K562 (cell line): ENCODE measurements around the gene GANAB. TPM values are rescaled to one million over a fixed set of nuclear protein-coding genes. Genes with fewer than 3 reads are reported as not detected.

Experiments
- CCAR2 ChIP-seq: fragments of 200-400 bp; formaldehyde crosslinking; IDR thresholded peaks from 2 replicates; pipeline ENCODE4 v1.6.1; 2017; ENCODE audit warnings: mild to moderate bottlenecking, low read depth, low read length
- CCNT2 ChIP-seq: IDR thresholded peaks from 2 replicates; pipeline ENCODE4 v1.6.1; 2011; ENCODE audit warnings: borderline replicate concordance, low read depth, mild to moderate bottlenecking, moderate library complexity, mixed read lengths, low read length; ENCODE audit not compliant: insufficient read length; ENCODE audit errors: extremely low read depth
- CREBBP ChIP-seq: IDR thresholded peaks from one replicate; pipeline ENCODE4 v1.6.1; 2012; ENCODE audit warnings: low read depth, mild to moderate bottlenecking, control low read depth, inconsistent platforms, low read length
- EHMT2 ChIP-seq: fragments of 450-650 bp; IDR thresholded peaks from 2 replicates; pipeline ENCODE4 v1.6.1; 2018; ENCODE audit warnings: antibody characterized with exemption
- FOXM1 ChIP-seq, 2 experiments: fragments of 450-650 bp in 1 of 2; sonication (generic) in 1 of 2; formaldehyde crosslinking in 1 of 2; IDR thresholded peaks; 2 replicates each; pipeline versions ENCODE4 v1.6.1 to v1.9.0; 2017 to 2022; ENCODE audit warnings: low read depth in 2 of 2, mild to moderate bottlenecking in 2 of 2, missing genetic modification reagents in 1 of 2, moderate library complexity in 1 of 2
- GATAD2B ChIP-seq: fragments of 450-650 bp; IDR thresholded peaks from 2 replicates; pipeline ENCODE4 v1.6.1; 2017; ENCODE audit warnings: mild to moderate bottlenecking, borderline replicate concordance
- KLF13 ChIP-seq: fragments of 450-650 bp; IDR thresholded peaks from 2 replicates; pipeline ENCODE4 v1.6.1; 2016; ENCODE audit warnings: missing genetic modification characterization, low read depth, mild to moderate bottlenecking, missing compliant biosample characterization, moderate library complexity, borderline replicate concordance
- NR2C1 ChIP-seq, 2 experiments: fragments of 450-650 bp; IDR thresholded peaks; 2 replicates each; pipeline ENCODE4 v1.6.1; 2017; ENCODE audit warnings: mild to moderate bottlenecking in 2 of 2, antibody characterized with exemption in 1 of 2, inconsistent platforms in 1 of 2, missing compliant biosample characterization in 1 of 2, missing genetic modification characterization in 1 of 2
- RBBP5 ChIP-seq: fragments of 200-600 bp; sonication (generic); IDR thresholded peaks from 2 replicates; pipeline ENCODE4 v1.6.1; 2012; ENCODE audit warnings: borderline replicate concordance, mild to moderate bottlenecking, low read length, control low read depth, inconsistent platforms; ENCODE audit not compliant: insufficient read depth, poor library complexity, severe bottlenecking
- SP1 ChIP-seq: sonication (generic); formaldehyde crosslinking; IDR thresholded peaks from 2 replicates; pipeline ENCODE4 v1.8.1; 2022; ENCODE audit warnings: mild to moderate bottlenecking, missing genetic modification reagents
- STAT5A ChIP-seq: IDR thresholded peaks from 2 replicates; pipeline ENCODE4 v1.6.1; 2012; ENCODE audit warnings: low read length, inconsistent platforms, borderline replicate concordance
- TARDBP ChIP-seq: fragments of 450-650 bp; IDR thresholded peaks from 2 replicates; pipeline ENCODE4 v1.6.1; 2016
- TRIM28 ChIP-seq: fragments of 450-650 bp; IDR thresholded peaks from 2 replicates; pipeline ENCODE4 v1.6.1; 2017
- ZBTB7A ChIP-seq: IDR thresholded peaks from 2 replicates; pipeline ENCODE4 v1.6.1; 2011; ENCODE audit warnings: low read depth, mild to moderate bottlenecking, low read length, moderate library complexity, borderline replicate concordance; ENCODE audit not compliant: control insufficient read depth
- ZNF174 ChIP-seq: fragments of 250-450 bp; sonication (Bioruptor Pico); IDR thresholded peaks from 2 replicates; pipeline ENCODE4 v1.4.0; 2020; ENCODE audit warnings: mild to moderate bottlenecking
- ZNF507 ChIP-seq: conservative IDR thresholded peaks from 2 replicates; pipeline ENCODE4 v1.6.1; 2017; ENCODE audit warnings: missing genetic modification characterization, missing compliant biosample characterization
- polyA plus RNA-seq, 8 experiments: library from polyadenylated mRNA; depleted of rRNA in 4 of 8; stranded (reverse) in 5 of 8; unstranded in 3 of 8; fragments of >200 nt; fragmentation: Nextera tagmentation in 2 of 8; fragmentation: Illumina TruSeq in 1 of 8; extraction: Ambion mirVana in 2 of 8; extraction: Trizol in 1 of 8; gene quantifications; 2 replicates each; pipeline versions ENCODE4 v1.2.1 to v1.2.3, GENCODE V29; 2011 to 2014; ENCODE audit warnings: inconsistent platforms in 1 of 8, missing spikeins in 1 of 8
- total RNA-seq, 7 experiments: library from RNA; depleted of rRNA in 6 of 7; stranded (reverse); fragments of >200 nt in 6 of 7; fragmentation: Illumina TruSeq in 2 of 7; extraction: Trizol in 2 of 7; gene quantifications; 2 replicates each; pipeline versions ENCODE4 v1.2.1 to v1.2.3, GENCODE V29; 2011 to 2021; ENCODE audit warnings: low replicate concordance in 1 of 7
- TF ChIP-seq, protein P1 (sequence below): fragments of 450-650 bp; formaldehyde crosslinking; IDR thresholded peaks from 2 replicates; pipeline ENCODE4 v1.4.0; 2022; ENCODE audit warnings: missing genetic modification characterization
- TF ChIP-seq, protein P2 (sequence below): sonication (generic); formaldehyde crosslinking; IDR thresholded peaks from 2 replicates; pipeline ENCODE4 v1.5.0; 2020; ENCODE audit warnings: missing genetic modification reagents
- TF ChIP-seq, protein P3 (sequence below): fragments of 250-450 bp; sonication (Bioruptor Pico); IDR thresholded peaks from 2 replicates; pipeline ENCODE4 v1.5.0; 2022; ENCODE audit warnings: mild to moderate bottlenecking
- TF ChIP-seq, protein P4 (sequence below): IDR thresholded peaks from 2 replicates; pipeline ENCODE4 v1.6.1; 2014; ENCODE audit warnings: antibody characterized with exemption

GANAB gene
- total and polyA plus RNA-seq, 9 of the 15 experiments (the other 6 are each of a cell fraction or from before 2014, with no cell fraction given): 6.5 to 284 (median 161) TPM

DNA sequence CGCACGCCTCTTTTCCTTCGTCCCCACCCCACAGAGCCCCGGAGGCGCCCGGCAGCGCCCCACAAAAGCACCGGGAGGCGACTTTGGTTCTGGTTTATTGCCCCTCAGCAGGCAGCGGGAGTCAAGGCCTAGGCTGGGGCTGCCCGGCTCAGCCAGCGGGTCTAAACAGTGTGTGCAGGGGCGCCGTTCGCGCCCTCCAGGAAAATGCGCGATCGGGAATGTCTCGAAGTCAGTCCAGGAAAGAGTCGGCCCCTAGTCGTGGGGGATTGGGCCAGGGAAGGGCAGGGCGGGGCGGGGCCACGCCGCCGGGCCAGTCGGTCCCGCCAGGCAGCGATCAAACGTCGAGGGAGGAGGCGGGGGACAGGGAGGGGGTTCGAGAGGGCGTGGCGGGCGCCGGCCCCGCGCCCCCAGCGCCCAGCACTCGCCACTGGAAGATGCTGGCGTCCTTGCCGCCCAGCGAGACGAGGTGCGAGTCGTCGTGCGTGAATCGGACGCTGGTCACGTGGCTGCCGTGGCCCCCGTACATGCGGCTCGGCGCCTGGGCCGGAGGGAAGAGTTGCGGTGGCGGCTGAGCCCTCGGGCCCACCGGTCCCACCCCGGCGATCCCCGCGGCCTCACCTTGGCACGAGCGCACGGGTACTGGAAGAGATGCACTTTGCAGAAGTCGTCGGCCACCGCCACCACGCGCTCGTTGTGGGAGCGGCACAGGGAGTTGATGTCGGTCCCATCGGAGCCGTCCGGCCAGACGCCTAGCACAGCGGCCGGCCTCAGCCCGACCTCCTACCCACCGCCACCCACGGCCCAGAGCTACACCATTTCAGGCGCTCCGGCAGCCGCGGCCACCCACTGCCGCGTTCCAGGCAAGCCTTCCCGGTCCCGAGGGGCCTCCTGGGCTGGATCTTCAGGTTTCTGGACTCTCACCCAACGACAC lies 44.0 kb downstream of the GANAB start (continued):
- TF ChIP-seq, protein P1, sequence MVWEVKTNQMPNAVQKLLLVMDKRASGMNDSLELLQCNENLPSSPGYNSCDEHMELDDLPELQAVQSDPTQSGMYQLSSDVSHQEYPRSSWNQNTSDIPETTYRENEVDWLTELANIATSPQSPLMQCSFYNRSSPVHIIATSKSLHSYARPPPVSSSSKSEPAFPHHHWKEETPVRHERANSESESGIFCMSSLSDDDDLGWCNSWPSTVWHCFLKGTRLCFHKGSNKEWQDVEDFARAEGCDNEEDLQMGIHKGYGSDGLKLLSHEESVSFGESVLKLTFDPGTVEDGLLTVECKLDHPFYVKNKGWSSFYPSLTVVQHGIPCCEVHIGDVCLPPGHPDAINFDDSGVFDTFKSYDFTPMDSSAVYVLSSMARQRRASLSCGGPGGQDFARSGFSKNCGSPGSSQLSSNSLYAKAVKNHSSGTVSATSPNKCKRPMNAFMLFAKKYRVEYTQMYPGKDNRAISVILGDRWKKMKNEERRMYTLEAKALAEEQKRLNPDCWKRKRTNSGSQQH (CRISPR knock-in tag): 0 out of 2 replicates have a peak, but pooled peaks have one; percentile 42
- no peak for TF ChIP-seq TRIM28
- TF ChIP-seq CREBBP: no peak
- no peak for TF ChIP-seq CCNT2
- no peak for TF ChIP-seq KLF13 (tag)
- TF ChIP-seq ZBTB7A: peak; percentile 48; the same call in 1 of the 2 replicates
- 0 out of 2 replicates have a peak, but pooled peaks have one; percentile 4 for TF ChIP-seq SP1
- TF ChIP-seq NR2C1 (IDR thresholded peaks at IDR 0.05): no peak
- TF ChIP-seq NR2C1 (tag; IDR thresholded peaks at IDR 0.05): no peak
- TF ChIP-seq TARDBP: no peak
- TF ChIP-seq, protein P2, sequence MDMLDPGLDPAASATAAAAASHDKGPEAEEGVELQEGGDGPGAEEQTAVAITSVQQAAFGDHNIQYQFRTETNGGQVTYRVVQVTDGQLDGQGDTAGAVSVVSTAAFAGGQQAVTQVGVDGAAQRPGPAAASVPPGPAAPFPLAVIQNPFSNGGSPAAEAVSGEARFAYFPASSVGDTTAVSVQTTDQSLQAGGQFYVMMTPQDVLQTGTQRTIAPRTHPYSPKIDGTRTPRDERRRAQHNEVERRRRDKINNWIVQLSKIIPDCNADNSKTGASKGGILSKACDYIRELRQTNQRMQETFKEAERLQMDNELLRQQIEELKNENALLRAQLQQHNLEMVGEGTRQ (CRISPR knock-in tag): peak; percentile 82
- TF ChIP-seq EHMT2: no peak
- TF ChIP-seq CCAR2: no peak
- TF ChIP-seq, protein P3, sequence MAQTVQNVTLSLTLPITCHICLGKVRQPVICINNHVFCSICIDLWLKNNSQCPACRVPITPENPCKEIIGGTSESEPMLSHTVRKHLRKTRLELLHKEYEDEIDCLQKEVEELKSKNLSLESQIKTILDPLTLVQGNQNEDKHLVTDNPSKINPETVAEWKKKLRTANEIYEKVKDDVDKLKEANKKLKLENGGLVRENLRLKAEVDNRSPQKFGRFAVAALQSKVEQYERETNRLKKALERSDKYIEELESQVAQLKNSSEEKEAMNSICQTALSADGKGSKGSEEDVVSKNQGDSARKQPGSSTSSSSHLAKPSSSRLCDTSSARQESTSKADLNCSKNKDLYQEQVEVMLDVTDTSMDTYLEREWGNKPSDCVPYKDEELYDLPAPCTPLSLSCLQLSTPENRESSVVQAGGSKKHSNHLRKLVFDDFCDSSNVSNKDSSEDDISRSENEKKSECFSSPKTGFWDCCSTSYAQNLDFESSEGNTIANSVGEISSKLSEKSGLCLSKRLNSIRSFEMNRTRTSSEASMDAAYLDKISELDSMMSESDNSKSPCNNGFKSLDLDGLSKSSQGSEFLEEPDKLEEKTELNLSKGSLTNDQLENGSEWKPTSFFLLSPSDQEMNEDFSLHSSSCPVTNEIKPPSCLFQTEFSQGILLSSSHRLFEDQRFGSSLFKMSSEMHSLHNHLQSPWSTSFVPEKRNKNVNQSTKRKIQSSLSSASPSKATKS: no peak
- TF ChIP-seq FOXM1 (IDR thresholded peaks at IDR 0.05; ENCODE audit: low read depth): no peak; the same call in 1 of the 2 replicates
- TF ChIP-seq FOXM1 (CRISPR knock-in tag; IDR thresholded peaks at IDR 0.05; ENCODE audit: low read depth): no peak
- TF ChIP-seq GATAD2B: no peak
- TF ChIP-seq ZNF174 (CRISPR knock-in tag): no peak
- no peak for TF ChIP-seq STAT5A
- TF ChIP-seq RBBP5: no peak
- TF ChIP-seq ZNF507: no peak
- TF ChIP-seq, protein P4, sequence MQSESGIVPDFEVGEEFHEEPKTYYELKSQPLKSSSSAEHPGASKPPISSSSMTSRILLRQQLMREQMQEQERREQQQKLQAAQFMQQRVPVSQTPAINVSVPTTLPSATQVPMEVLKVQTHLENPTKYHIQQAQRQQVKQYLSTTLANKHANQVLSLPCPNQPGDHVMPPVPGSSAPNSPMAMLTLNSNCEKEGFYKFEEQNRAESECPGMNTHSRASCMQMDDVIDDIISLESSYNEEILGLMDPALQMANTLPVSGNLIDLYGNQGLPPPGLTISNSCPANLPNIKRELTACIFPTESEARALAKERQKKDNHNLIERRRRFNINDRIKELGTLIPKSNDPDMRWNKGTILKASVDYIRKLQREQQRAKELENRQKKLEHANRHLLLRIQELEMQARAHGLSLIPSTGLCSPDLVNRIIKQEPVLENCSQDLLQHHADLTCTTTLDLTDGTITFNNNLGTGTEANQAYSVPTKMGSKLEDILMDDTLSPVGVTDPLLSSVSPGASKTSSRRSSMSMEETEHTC: no peak
